SK-N-MC (cell line): Measurements from ENCODE around the gene HSPA4.

ENCODE experiments used
- EZH2 ChIP-seq: fragments of 200-600 bp; sonication (generic); IDR thresholded peaks from one replicate; pipeline ENCODE4 v1.6.1; 2017; ENCODE audit warnings: antibody characterized with exemption
- FOXP2 ChIP-seq: optimal IDR thresholded peaks from 2 replicates; pipeline ENCODE3; 2011; ENCODE audit warnings: mild to moderate bottlenecking, moderate library complexity; ENCODE audit not compliant: insufficient read depth; ENCODE audit errors: extremely low read length, control extremely low read depth
- POLR2AphosphoS5 ChIP-seq: IDR thresholded peaks from 2 replicates; pipeline ENCODE4 v1.6.1; 2012; ENCODE audit warnings: mild to moderate bottlenecking, low read depth, low read length, borderline replicate concordance

DNA sequence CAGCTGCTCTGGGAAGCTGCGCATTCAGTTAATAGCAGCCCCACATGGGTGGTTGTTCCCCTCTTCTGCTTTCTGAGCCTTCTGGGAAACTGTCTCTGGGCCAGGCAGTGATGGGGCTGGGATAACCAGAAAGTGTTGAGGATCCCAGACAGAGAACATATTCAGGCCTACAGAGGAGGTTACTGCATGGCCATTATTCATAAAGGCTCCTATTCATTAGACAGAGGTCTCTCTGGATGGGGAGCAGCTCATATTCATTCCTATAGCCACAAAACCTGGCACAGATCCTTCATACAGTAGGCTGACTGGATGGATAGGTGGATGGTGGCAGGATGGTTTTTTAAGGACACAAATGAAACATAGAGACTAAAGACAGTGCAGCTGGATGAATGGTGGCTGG, 76.3 kb downstream of the HSPA4 start:
- TF ChIP-seq POLR2AphosphoS5 (no peak), EZH2 (no peak), FOXP2 (no peak)
